Left ventricle myocardium superior (tissue), 1 donor: ENCODE results near the gene MT1E. TPM values are rescaled to one million over a fixed set of nuclear protein-coding genes. Genes with fewer than 3 reads are reported as not detected.

Source experiments
- ATAC-seq: fragments of 200-7000 bp; cut with Tn5 transposase; one replicate; pipeline ENCODE4 v1.9.1; 2020; ENCODE audit warnings: mild to moderate bottlenecking, moderate library complexity
- DNase-seq: peaks from one replicate; pipeline ENCODE4 v3.0.0-alpha.2; 2020
- intact Hi-C: fragments of 100-400 bp; cut with micrococcal nuclease; formaldehyde crosslinking; loops from one replicate; pipeline ENCODE4 v1.11.0; 2022
- total RNA-seq: library from RNA; stranded (reverse); fragmentation: NEBNext Ultra II Directional; extraction: Animal tissue kit (Norgen Biotek cat#: 25700); gene quantifications from one replicate; pipeline ENCODE4 v1.2.1, GENCODE V29; 2021
- donor health status: DM: no; HTN: yes; CAD: no; lungs with severe emphysema.

MT1E gene
- total RNA-seq, 1 donor from 2014 or later: 123 TPM

DNA sequence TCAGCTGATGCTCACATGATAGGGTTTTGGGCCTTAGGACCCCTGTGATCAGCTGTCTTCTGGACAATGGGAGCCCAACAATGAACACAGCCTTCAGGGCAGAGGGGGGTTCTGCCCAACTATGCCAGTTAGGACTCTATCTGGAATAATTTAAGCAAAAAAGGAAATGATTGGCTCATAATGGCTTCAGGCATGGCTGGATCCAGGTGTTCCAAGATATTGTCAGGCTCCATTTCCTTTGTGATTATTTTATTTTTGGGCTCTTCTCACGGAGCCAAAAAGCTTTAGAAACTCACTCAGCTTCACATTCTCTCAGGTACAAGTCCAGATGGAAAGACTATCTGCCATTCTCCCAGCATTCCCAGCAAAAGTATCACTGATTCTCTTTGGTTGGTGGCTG is 20.1 kb upstream of the MT1E start:
- ATAC-seq (no peak), DNase-seq (no peak)
- intact Hi-C loops: loop anchor here (10.0 kb wide), 1 partner anchor 79 kb away; the partner anchor contains the start of gene MT1X

DNA sequence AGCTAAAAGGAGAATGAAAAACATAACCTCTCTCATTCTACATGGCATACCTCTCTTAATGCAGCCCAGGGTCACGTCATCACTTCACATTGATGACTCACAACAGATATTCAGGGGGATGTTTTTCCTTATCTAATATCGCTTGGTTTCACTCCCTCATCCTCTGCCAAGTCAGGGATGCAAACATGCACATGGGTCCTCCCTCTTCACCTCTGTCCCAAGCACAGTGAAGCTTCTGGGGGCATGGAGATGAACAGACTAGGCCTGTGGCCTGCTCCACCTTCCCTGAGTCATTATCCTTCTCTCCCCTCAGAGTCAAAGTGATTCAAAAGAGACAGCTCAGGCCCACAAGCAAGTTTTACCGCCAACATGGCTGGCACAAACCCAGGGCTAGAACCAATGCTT is 19.5 kb upstream of the MT1E start:
- peak; percentile 57 for DNase-seq
- intact Hi-C loops: loop anchor here (10.0 kb wide), 1 partner anchor 79 kb away; the partner anchor contains the start of gene MT1X

DNA sequence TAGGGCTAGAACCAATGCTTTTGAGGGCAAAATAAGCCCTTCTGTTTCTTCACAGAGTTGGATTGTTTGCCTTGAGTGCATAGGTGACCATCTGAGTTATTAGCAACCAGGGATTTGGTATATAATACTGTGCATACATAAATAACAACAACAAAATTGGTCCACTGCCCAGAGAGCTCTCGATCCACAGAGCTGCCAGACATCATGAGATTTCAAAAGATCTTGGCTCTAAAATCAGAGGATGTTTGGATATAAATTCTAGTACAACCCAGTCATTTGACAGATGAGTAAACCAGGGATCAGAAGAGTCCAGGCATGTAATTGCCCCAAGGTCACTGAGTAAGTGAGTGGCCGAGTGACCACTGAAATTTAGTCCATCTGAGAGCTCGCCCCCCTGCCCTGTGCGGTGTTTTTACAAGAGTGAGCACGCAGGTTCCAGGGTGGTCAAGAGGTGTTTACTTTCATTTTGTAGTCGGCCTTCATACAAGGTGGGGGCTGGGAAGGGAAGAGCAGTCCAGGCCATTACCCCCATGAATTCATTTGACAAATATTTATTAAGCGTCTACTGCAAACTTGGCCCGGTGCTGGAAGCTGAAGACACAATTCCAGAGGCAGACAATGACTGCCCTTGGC is 19.0 kb upstream of the MT1E start:
- intact Hi-C loops: loop anchor here (10.0 kb wide), 1 partner anchor 78 kb away; the partner anchor contains the start of gene MT1X
- no peak for DNase-seq
- ATAC-seq: no peak

More for the DNA sequence above, 19.5 kb upstream of the MT1E start:
- ATAC-seq: no peak

DNA sequence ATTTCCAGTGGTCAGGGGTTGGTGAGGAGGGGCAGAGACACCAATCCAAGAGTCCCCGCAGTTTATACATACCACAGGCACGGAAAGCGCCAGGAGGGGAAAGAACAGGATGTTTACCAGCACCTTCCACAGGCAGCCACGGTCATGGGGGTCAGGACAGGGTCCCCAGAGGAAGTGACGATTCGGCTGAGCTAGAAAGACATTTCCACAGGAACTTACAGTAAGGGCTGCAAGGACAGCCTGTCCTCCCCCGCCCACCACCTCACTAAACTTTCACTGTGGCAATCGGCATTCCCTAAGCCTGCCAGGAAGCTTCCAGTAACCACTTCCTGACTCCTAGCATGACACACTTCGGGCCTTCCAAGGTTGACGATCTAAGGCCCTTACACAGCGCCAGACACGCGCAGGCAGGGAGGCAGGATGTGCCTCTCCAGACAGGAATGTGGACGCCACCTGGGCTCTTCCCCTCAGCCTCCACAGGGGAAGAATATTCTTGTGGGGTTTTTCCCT is 18.4 kb upstream of the MT1E start:
- intact Hi-C loops: loop anchor here (10.0 kb wide), 1 partner anchor 78 kb away; the partner anchor contains the start of gene MT1X
- ATAC-seq: peak; percentile 7
- peak; percentile 65 for DNase-seq

DNA sequence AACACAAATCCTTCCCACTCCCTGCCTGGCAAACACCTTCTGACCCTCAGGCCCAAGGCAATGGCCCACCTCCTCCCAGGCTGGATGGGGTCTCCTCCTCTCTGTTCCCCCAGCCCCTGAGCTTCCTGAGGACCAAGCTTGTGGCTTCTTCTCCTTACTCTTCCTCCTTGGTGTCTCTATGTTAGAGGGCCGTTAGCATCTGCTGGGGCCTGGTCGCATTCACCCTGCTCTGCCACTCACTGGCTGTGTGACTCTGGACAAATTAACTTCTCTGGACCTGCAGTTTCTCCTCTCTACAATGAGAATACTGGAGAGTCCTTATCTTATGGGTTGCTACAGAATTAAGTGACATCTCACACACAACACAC is 17.9 kb upstream of the MT1E start:
- DNase-seq (no peak), ATAC-seq (no peak)
- intact Hi-C loops: loop anchor here (10.0 kb wide), 1 partner anchor 77 kb away; the partner anchor contains the start of gene MT1X

DNA sequence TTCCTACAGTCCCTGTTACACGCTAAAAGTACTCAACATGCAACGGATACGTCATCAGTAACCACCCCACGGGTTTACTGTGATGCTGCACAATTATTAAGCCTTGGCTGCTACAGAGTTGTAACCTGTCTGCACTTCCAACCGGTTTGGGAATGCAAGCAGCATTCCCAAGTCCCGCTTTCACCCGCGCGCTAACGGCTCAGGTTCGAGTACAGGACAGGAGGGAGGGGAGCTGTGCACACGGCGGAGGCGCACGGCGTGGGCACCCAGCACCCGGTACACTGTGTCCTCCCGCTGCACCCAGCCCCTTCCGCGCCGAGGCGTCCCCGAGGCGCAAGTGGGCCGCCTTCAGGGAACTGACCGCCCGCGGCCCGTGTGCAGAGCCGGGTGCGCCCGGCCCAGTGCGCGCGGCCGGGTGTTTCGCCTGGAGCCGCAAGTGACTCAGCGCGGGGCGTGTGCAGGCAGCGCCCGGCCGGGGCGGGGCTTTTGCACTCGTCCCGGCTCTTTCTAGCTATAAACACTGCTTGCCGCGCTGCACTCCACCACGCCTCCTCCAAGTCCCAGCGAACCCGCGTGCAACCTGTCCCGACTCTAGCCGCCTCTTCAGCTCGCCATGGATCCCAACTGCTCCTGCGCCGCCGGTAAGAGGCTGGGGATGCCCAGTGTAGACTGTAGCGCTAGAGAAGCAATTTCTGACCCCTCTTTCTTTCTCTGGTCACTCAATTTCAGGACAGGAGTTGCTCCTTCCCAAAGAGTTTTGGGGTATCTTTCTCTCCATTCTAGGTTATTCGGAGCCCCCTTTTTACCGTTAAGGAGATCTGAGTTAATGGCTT is 17.3 kb upstream of the MT1E start, which contains the start of gene MT2A:
Gene MT2A (plus strand): TSS at position 542 of the 833 bp plus-strand sequence. CDS start 72 bp downstream, at position 614.
- ATAC-seq: peak; percentile 84
- peak; percentile 98 for DNase-seq
- intact Hi-C loops: loop anchor here (10.0 kb wide), 1 partner anchor 77 kb away; the partner anchor contains the start of gene MT1X

DNA sequence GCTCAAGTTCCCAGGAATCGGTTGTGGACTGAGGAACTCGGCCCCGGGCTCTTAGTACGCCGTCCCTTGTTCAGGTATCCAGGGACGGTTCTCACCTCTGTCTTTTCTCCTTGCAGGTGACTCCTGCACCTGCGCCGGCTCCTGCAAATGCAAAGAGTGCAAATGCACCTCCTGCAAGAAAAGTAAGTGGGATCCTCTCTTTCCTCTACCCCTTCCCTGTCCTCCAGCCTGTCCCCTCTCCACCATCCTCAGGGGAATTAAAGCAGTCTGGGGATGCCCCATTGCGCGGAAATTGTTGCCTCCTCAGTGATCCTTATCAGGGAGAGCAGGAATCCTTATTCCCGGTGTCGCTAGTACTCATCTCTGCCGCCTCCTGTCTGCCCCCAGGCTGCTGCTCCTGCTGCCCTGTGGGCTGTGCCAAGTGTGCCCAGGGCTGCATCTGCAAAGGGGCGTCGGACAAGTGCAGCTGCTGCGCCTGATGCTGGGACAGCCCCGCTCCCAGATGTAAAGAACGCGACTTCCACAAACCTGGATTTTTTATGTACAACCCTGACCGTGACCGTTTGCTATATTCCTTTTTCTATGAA is 16.6 kb upstream of the MT1E start:
- ATAC-seq (no peak), DNase-seq (peak; percentile 35)
- intact Hi-C loops: loop anchor here (10.0 kb wide), 1 partner anchor 76 kb away; the partner anchor contains the start of gene MT1X

DNA sequence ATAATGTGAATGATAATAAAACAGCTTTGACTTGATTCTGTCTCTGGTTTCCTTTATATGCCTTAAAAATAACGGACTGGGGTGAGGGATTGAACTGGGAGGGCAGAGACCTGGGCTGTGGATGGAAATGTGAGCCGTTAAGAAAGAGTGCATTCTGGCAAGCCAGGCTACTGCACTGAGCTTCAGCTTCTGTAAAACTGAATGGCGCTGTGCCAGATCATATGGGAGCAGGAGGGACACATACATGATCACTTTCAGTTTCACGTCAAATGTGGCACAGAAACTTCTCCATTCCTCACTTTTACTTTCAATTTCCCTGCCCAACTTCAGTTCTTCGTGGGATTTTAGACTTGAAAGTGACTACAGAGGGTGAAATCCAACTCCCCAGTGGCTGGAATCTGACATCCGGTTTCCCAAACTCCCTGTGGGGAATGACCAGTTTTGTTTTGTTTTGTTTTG is 16.1 kb upstream of the MT1E start:
- DNase-seq (peak; percentile 48), ATAC-seq (peak; percentile 8)
- intact Hi-C loops: loop anchor here (10.0 kb wide), 1 partner anchor 75 kb away; the partner anchor contains the start of gene MT1X

DNA sequence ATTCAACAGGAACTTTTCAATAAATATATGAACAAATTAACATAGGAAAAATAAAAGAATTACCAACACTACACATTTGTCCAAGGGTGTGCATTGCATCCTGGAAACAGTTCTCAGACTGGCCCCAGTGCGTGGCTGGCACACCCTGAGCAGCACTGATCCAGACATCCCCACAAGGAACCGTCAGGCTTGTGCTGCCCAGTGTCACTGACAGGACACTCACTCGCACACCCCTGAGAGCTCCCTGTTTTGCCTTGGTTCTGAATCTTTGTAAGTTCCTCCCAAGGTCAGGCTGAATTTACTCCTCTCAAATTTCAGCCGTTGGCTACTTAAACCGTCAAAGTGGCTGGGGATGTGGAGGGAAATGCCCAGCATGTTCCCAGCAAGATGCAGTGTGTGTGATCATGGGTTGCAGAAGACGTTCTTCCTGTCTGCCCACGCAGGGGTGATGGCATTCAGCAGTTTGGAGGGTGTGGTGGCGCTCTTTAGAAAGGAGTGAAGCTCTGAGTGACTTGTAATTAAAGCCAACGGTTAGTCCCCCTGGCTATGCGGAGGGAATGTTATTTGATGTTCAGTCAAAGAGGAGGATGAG is 15.5 kb upstream of the MT1E start:
- peak; percentile 53 for DNase-seq
- peak; percentile 12 for ATAC-seq
- intact Hi-C loops: no loop called here

DNA sequence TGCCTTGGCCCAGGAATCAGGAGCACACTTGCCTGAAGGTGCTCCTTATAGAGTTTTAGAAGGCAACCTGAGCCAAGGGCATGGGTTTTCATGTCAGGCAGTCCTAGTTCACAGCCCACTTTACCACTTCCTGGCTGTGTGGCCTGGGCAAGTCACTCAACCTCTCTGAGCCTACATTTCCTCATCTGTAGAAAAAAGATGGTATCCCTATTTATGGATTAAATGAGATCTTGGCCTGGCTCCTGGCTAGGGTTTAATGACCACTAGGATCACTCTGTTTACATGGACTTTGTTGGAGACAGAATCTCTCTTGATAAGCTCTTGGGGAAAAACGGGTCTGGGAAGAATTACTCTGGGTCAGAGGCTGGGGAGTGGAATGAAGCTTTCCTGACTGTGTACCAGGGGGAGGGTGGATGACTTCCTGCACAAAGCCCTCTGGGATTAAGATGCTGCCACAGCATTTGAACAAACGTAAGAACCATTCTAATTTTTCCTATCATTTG is 14.9 kb upstream of the MT1E start:
- intact Hi-C loops: no loop called here
- no peak for ATAC-seq
- no peak for DNase-seq

DNA sequence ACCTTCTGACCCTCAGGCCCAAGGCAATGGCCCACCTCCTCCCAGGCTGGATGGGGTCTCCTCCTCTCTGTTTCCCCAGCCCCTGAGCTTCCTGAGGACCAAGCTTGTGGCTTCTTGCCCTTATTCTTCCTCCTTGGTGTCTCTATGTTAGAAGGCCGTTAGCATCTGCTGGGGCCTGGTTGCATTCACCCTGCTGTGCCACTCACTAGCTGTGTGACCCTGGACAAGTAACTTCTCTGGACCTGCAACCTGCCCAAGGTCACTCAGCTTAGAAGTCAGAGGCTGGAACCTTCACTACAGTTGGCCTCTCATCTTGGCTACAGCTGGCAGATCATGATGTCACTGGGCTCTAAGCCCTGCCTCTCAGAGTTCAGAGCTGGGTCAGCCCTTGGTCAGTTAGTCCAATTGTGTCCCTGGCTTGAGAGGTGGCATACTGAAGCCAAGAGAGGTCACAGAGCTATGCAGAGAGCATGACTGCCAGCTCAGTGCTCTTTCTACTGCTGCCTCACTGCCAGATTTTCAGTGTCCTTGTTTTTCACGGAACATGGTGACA is 14.2 kb upstream of the MT1E start:
- ATAC-seq (peak; percentile 67), DNase-seq (peak; percentile 75)
- intact Hi-C loops: no loop called here

DNA sequence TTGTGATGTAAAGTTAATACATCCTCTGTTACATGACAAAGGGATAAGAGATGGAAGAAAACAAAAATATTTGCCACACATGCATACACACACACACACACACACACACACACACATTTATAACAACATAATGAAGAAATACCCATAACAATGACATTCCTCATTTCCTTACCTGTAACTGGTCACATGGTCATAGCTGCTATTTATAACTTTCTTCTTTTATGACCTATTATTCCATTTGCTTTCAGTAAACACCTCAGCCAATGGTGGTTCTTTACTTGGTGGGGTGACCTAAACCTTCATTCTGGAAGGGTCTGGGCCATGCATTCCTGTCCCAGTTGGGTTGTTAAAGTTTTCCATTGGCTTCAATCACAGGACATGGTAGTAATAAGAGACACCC is 11.9 kb upstream of the MT1E start:
- ATAC-seq (no peak), DNase-seq (no peak)
- intact Hi-C loops: no loop called here

DNA sequence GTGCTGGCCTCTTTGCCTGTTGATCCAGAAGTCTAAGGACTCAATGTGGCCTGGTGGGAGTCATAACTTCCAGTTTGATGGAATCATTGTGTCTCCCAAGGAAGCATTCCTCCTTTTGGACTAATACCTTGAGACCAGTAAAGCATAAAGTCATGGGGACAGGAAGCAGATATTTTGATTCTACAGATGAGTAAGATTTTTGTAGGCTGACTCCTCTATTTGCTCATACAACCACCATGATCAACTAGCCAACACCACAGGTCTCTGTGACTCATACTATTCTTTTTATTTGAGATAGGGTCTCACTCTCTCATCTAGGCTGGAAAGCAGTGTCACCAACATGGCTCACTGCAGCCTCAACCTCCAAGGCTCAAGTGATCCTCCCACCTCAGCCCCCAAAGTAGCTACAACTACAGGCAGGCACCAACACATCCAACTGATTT is 11.0 kb upstream of the MT1E start:
- ATAC-seq (no peak), DNase-seq (no peak)
- intact Hi-C loops: no loop called here

DNA sequence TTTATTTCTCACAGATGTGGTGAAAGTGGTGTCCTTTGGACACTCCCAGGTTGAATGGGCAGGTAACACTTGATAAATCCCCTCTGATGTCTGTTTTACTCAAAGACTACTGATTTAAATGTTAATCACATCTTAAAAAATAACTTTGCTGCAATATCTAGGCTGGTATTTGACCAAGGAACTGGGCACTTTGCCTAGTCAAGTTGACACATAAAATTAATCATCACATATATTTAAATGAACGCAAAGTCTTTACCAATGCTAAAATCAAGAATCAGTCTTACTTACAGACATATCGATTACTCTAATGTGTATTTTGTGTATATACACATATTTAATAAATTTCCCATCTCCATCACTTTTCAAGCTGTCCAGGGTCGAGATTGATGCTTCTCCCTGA is 10.2 kb upstream of the MT1E start:
- DNase-seq (no peak), ATAC-seq (no peak)
- intact Hi-C loops: no loop called here

DNA sequence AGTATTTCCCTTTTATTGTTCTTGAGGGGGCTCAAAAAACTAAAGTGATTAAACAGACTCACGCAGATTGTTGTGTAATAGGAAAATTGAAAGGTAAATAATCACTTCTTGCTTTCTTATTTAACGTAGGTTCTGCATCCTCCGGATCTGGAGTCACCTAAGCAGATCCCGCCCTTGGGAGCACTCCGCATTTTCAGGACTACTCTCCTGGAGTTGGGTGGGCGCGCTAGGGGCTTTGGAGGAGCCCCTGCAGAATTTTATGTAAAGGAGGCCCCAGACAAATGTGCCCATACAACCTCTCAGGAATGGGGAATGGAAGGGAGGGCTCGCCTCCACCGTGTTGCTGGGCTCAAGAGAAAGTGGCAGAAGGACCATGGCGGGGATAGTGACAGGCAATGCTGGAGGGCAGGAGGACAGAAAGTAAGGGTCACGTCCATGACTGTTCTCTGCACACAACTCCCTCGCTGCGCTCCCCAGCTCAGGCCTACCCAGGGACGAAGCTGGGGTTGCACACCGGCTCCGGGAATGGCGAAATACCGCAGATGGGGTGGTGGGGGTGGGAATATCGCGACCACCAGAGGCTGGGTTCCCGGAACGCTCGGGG is 8.9 kb upstream of the MT1E start:
- DNase-seq (no peak), ATAC-seq (peak; percentile 10)
- intact Hi-C loops: no loop called here

DNA sequence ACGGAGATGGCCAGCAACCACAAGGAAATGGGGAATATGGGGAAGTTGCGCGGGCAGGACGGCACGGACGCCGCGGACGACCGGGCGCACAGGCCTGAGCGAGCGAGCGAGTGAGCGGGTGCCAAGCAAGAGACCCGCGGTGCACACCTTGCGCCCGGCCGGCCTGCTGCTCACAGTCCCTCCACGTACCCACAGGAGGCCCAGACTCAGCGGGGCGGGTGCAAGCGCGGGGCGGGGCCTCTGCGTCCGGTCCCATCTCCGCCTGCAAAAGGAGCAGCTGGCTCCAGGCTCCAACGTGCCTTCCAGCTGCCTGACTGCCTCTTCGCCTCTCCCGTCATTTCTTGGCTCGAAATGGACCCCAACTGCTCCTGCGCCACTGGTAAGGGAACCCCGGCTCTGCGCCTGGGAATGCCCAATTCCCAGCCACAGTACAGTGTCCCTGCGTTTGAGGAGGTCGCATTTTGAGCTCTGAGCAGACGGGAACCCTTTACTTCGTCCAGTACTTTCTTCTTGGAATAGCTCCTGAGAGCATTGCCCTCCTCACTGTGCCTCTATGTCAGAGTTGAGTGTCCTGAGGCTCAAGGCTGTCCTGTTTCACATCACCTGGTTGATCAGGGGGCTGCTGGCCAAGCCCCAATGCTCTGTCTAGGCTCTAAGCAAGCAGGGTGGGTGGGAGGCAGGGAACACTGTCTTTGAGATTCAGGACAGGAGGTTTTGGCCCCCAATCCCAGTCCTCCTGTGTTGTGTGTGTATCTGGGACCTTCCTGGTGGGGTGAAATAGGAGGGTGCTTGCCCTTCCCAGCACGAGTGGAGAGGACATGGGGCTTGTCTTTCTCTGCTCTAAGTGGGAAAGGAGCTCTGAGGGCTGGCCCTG is 8.1 kb upstream of the MT1E start:
- intact Hi-C loops: no loop called here
- DNase-seq (peak; percentile 92), ATAC-seq (peak; percentile 96)

DNA sequence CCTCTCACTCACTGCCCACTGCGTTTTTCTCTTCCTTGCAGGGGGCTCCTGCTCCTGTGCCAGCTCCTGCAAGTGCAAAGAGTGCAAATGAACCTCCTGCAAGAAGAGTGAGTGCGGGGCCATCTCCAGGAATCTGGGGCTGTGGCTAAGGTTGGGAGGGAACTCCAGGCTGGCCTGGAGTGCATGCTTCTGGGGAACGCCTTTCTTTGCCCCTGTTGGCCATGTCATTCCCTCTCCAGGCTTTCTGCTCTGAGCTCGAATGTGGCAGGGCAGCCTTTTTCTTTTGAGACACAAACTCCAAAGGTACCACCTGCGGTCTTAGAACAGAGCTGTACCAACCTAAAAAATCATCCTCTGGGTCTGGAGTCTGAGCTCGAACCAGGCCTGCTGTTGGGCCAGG is 7.4 kb upstream of the MT1E start:
- no peak for DNase-seq
- no peak for ATAC-seq

More for the DNA sequence above, 7.4 kb upstream of the MT1E start:
- intact Hi-C loops: no loop called here
